GM21737 (cell line): ENCODE results near the gene PHAF1.

ENCODE experiments used
- ATAC-seq: cut with Tn5 transposase; IDR thresholded peaks from one replicate; pipeline ENCODE4 v1.9.1; 2021; ENCODE audit warnings: mild to moderate bottlenecking, moderate library complexity; ENCODE audit not compliant: unreplicated experiment

PHAF1 gene

GRCh38 chr16:67146523-67147357, 37.0 kb downstream of the PHAF1 start:
- ATAC-seq, result no peak

GRCh38 chr16:67147437-67148140, 37.8 kb downstream of the PHAF1 start:
- ATAC-seq, result no peak

DNA sequence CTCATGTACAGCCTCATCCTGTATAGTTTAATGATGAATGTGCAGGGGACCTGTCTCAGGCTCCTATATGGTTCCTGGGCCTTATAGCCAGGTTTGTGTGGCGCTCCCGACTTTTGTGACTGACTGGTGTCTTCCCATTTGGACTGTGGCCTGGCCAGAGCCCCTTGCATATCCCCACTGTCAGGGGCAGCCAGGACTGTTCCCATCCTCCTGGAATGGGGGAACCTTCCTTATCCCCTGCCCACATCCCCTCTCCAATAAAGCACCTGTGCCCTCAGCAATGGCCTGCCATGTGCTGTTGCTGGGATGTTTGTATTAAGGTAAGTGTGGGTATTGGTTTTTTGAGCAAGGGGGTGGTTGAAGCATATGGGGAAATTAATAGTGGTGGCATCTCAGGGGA, 38.5 kb downstream of the PHAF1 start:
- no peak for ATAC-seq

- no peak for ATAC-seq
These were observed 39.0 kb downstream of the PHAF1 start for GRCh38 chr16:67148656-67149275.

DNA sequence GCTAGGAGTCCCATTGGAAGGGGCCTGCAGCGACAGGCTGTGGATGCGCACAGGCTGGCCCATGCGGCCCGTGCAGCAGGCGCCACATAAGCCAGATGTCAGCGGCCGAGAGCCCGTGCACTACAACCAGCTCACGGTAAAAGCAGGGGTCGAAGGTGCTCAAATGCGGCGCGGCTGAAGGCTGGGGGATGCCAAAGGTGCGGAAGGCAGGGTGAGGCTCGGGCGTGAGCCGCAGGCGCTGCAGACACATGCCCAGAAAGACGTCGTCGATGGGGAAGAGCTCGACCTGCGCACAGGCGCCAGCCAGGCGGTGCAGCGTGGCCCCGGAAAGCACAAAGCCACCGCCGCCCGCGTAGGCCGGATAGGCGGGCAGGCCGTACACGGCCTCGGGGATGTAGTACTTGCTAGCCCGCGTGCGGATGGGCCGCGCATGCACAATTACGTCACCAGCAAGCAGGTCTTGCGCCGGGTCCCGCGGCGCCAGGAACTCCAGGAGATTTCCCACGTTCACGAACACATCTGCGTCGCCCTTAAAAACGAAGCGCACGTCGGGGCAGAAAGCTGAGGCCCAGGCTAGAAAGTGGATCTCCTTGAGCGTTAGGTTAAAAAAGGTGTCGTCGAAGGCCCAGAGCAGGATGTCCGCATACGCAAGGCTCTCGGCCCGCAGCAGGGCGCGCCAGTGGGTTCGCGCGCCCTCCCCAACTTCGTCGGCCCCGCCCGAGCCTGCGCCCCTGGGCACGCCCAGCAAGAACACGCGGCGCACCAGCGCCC, 39.7 kb downstream of the PHAF1 start:
- ATAC-seq, result no peak

DNA sequence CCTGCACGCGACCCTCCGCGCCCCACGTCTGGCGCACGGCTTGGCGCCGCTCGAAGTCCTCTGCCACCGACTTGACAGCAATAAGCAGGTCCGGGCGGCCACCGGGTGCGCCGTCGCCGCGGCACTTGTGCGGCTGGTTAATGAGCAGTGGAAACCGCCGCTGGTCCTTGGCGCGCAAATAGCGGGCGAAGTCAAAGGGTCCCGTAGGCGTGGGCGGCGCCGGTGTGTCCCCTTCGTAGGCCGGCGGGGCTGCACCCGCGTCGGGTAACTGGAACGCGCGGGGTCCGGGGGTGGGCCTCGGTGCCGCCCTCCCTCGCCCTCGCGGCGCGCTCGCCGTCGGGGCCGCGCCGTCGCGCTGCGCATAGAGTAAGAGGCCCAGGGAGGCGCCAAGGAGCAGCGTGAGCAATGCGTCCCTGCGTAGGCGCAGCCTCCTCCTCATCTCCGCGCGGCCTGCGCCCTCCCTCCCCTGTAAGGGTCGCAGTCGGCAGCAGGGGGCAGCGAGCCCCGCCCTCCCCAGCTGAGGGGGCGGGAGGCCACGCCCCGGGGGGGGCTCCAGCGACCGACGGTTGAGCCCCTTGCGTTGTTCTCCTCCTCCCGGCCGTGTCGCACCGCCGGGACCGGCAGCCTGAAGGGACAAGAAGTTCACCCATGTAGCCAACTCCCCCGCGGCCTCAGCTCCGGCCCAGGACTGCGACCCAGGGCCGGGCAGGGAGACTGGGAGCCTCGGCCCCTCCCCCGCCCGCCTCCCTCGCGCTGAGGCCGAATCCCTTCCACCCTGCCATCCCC, 40.5 kb downstream of the PHAF1 start:
- ATAC-seq, result peak; percentile 28

DNA sequence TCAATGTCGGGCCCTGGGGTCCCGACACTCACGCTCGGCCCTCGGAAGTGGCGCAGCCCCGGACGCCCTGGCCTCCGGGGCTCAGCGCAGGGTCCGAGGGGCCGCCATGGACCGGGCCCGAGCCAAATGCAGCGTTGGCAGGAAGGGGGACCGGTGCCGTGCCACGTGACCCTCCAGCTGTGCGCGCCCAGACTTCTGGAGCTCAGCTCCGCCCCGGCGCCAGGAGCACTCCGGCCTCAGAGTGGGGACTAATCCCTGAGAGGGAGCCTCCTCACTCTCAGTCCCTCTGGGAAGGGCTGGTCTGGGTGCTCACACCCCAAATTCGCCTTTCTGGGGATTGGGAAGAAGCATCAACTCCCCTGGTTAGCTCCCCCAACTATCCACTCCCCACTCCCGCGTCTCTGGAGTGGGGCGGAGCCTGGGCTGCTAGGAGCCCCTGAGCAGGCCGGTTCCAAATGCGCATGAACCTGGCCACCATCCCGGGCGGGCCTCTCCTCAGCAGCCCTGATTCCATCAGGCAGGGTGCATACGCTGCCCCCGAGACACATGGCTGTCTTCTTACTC, 41.2 kb downstream of the PHAF1 start, which contains the start of gene B3GNT9:
TSS of gene B3GNT9 (minus strand) at position 166 of the 564 bp plus-strand sequence. CDS start 513 bp downstream, outside the sequence.
- peak; percentile 45 for ATAC-seq

DNA sequence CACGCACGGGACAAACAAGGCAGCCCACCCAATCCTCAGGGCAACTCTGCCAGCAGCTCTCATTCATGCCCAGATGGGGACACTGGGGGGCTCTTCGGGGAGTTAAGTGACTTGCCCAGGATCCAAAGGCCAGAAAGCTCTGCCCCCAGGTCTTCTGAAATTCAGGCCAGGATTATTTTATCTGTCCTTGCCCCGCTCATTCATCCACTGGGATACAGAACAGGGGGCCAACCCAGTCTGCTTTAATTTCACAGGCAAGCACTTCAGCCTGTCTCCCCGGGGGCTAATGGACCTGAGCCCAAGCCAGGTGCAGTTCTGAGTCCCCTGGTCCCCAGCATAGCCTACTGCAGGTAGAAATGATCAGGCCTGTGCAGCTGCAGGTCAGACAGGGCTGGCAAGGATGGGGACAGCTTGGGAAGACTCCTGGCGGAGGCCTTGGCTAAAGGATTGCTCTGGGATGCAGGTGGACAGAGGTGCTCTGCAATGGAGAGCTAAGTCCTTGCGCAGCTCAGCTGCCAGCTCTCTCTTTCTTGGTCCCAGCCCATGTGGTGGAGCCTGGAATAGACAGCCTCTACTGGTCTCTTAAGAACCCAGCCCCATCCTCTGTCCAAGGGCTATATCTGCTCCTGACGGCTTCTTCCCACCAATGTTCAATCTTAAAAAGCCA, 41.8 kb downstream of the PHAF1 start:
- ATAC-seq, result no peak

GRCh38 chr16:67154578-67155294, 45.0 kb downstream of the PHAF1 start:
- ATAC-seq, result no peak

GRCh38 chr16:67155295-67156142, 45.8 kb downstream of the PHAF1 start:
- ATAC-seq, result no peak

DNA sequence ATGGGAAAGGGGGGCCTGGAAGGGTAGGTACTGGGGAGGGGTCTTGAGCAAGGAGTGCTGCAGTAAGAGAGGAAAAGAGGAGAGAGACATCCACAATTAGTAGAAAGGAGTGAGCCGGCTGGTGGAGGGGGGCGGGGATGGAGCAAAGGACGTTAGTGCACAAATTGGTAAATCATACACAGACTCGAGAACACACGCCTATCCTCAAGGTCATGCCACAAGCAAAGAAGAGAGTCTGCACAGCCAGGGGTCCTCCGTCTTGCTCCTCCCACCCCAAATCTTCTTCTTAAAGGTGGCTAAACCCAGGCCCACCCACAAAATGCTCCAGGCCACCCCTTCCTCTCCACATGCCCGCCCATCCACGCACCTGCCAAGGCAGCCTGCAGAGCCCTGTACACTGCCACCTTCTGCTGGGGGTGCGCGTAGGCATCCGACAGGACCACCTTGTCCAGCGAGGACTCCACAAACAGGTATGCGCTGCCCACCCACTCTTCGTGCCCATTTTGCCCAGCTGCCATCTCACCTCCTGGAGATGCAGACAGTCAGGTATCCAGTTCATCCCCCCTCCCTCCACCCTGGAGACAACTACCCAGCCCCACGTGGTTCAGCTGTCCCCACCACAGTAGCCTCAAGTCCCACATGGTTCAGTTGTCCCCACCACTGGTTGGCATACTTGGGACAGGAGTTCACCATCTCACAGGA, 46.6 kb downstream of the PHAF1 start:
- ATAC-seq, result no peak

GRCh38 chr16:67157106-67157748, 47.5 kb downstream of the PHAF1 start:
- no peak for ATAC-seq

- ATAC-seq, result no peak
These were observed 48.3 kb downstream of the PHAF1 start for GRCh38 chr16:67157892-67158635.

GRCh38 chr16:67158637-67159600, 49.2 kb downstream of the PHAF1 start:
- ATAC-seq, result peak; percentile 40

DNA sequence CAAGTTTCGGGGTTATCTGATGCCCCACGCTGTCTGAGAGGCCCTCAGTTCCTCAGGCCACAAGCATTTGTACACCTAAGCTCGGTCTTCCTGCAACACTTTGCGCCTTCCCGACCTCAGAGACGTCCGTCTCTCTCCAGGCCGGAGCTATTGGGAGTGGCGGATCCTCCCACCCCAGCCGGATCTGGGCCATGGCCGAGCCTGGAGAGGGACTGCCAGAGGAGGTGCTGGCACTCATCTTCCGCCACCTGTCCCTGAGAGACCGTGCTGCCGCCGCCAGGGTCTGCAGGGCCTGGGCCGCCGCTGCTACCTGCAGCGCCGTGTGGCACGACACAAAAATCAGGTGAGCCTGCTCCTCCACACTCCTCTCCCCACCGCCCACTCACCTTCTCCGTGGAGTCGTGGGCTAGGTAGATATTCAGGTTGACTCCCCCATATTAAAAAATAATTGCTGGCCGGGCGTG, 51.9 kb downstream of the PHAF1 start:
- no peak for ATAC-seq
